ENCODE results near the gene OR6C1.
"Not testable (repeated sequence)": the region's sequence is repeated elsewhere in the genome, so short reads cannot be mapped to it uniquely, and the experiment has no call there.

Gene OR6C1

DNA sequence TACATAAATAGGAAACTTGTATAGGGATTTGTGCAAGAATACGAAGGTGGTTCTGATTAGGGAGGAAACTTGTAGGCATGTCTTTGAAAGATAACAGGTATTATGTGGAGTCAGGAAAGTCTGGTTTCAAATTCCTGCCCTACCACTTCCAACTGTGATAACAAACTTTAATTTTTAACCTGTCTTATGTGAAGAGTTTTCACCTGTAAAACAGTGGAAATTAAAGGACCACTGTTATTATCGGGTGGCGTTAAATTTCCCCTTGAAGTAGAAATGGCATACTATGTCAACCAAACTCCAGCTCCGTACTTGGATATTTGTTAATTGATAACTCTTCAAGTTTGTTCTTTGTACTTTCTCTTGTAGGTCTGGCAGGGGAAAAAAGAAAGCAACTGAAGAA lies 6.1 kb downstream of the OR6C1 start:
- Histone ChIP-seq H3K4me2 (ENCODE audit: low read length) (no peak overlapping the region), H3K27ac (ENCODE audit: low read length) (no peak overlapping the region), H3K9ac (ENCODE audit: low read length) (no peak overlapping the region), H3K79me2 (ENCODE audit: low read length) (no peaks in the 10 kb centered on the region), H3K36me3 (replicated peaks; ENCODE audit: low read depth, low read length) (no peaks in the 10 kb centered on the region), H3K4me3 (ENCODE audit: low read length) (no peak overlapping the region), H3K9me3 (ENCODE audit: insufficient read depth, low read length) (no peaks in the 10 kb centered on the region), H4K20me1 (ENCODE audit: insufficient read depth, low read length) (no peaks in the 10 kb centered on the region), H3K27me3 (ENCODE audit: low read depth, low read length) (no peaks in the 10 kb centered on the region), H3K4me1 (ENCODE audit: low read length) (no peaks in the 10 kb centered on the region), H2AFZ (ENCODE audit: low read depth, low read length) (no peak overlapping the region)
- no peak for TF ChIP-seq EZH2phosphoT487 (IDR thresholded peaks at IDR 0.05; ENCODE audit: low read depth)
- TF ChIP-seq, protein P1, sequence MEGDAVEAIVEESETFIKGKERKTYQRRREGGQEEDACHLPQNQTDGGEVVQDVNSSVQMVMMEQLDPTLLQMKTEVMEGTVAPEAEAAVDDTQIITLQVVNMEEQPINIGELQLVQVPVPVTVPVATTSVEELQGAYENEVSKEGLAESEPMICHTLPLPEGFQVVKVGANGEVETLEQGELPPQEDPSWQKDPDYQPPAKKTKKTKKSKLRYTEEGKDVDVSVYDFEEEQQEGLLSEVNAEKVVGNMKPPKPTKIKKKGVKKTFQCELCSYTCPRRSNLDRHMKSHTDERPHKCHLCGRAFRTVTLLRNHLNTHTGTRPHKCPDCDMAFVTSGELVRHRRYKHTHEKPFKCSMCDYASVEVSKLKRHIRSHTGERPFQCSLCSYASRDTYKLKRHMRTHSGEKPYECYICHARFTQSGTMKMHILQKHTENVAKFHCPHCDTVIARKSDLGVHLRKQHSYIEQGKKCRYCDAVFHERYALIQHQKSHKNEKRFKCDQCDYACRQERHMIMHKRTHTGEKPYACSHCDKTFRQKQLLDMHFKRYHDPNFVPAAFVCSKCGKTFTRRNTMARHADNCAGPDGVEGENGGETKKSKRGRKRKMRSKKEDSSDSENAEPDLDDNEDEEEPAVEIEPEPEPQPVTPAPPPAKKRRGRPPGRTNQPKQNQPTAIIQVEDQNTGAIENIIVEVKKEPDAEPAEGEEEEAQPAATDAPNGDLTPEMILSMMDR (IDR thresholded peaks at IDR 0.05; ENCODE audit: low read depth, low read length): no peak

GRCh38 chr12:55325801-55326200 lies 11.7 kb downstream of the OR6C1 start:
- H3K4me1 ChIP-seq (ENCODE audit: low read length): not testable (repeated sequence)

GRCh38 chr12:55330446-55330845 lies 16.3 kb downstream of the OR6C1 start, which contains the start of gene OR6C3:
TSS of gene OR6C3 (plus strand) at chr12:55330746. CDS start at chr12:55331701, 955 bp downstream.
- H3K4me2 ChIP-seq (ENCODE audit: low read length): no peak within 1 kb of the TSS
- TF ChIP-seq, protein P1 (IDR thresholded peaks at IDR 0.05; ENCODE audit: low read depth, low read length): no peak

More at GRCh38 chr12:55325801-55326200, 11.7 kb downstream of the OR6C1 start:
- H3K9me3 ChIP-seq (ENCODE audit: insufficient read depth, low read length); H3K27me3 ChIP-seq (ENCODE audit: low read depth, low read length); H3K4me2 ChIP-seq (ENCODE audit: low read length); H2AFZ ChIP-seq (ENCODE audit: low read depth, low read length); H3K9ac ChIP-seq (ENCODE audit: low read length); H3K79me2 ChIP-seq (ENCODE audit: low read length); H3K27ac ChIP-seq (ENCODE audit: low read length); H3K4me3 ChIP-seq (ENCODE audit: low read length); H3K36me3 ChIP-seq (replicated peaks; ENCODE audit: low read depth, low read length); H4K20me1 ChIP-seq (ENCODE audit: insufficient read depth, low read length): not testable (repeated sequence)

DNA sequence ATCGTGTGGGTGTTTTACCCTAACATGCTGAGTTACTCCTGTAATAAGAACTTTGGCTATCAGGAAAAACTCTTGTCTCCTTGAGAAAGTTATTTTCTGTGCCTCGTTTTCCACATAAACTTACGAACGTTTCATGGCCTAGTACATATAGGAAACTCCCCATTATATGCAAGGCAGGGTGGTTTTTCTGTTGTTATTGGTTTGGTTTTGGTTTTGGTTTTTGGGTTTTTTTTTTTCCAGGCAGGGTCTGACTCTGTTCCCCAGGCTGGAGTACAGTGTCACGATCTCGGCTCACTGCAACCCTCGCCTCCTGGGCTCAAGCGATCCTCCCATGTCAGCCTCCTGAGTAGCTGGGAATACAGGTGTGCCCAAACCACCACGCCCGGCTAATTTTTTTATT lies 21.9 kb downstream of the OR6C1 start:
- H3K9me3 ChIP-seq (ENCODE audit: insufficient read depth, low read length): no peaks in the 10 kb centered on the region
- H3K27ac ChIP-seq (ENCODE audit: low read length): no peak overlapping the region
- no peak overlapping the region for H3K4me3 ChIP-seq (ENCODE audit: low read length)
- H3K4me1 ChIP-seq (ENCODE audit: low read length): no peaks in the 10 kb centered on the region
- H3K79me2 ChIP-seq (ENCODE audit: low read length): no peaks in the 10 kb centered on the region
- no peaks in the 10 kb centered on the region for H3K27me3 ChIP-seq (ENCODE audit: low read depth, low read length)
- TF ChIP-seq, protein P1 (IDR thresholded peaks at IDR 0.05; ENCODE audit: low read depth, low read length): no peak
- no peak for TF ChIP-seq EZH2phosphoT487 (IDR thresholded peaks at IDR 0.05; ENCODE audit: low read depth)
- no peaks in the 10 kb centered on the region for H4K20me1 ChIP-seq (ENCODE audit: insufficient read depth, low read length)
- no peak overlapping the region for H3K4me2 ChIP-seq (ENCODE audit: low read length)
- H3K9ac ChIP-seq (ENCODE audit: low read length): no peak overlapping the region
- H2AFZ ChIP-seq (ENCODE audit: low read depth, low read length): no peak overlapping the region
- no peaks in the 10 kb centered on the region for H3K36me3 ChIP-seq (replicated peaks; ENCODE audit: low read depth, low read length)

More at GRCh38 chr12:55330446-55330845, 16.3 kb downstream of the OR6C1 start, which contains the start of gene OR6C3:
- Histone ChIP-seq H3K79me2 (ENCODE audit: low read length) (no peaks in the 10 kb centered on the region), H3K27me3 (ENCODE audit: low read depth, low read length) (no peaks in the 10 kb centered on the region), H3K9me3 (ENCODE audit: insufficient read depth, low read length) (no peaks in the 10 kb centered on the region), H3K4me3 (ENCODE audit: low read length) (no peak within 1 kb of the TSS), H3K27ac (ENCODE audit: low read length) (no peak within 1 kb of the TSS), H4K20me1 (ENCODE audit: insufficient read depth, low read length) (no peaks in the 10 kb centered on the region), H3K9ac (ENCODE audit: low read length) (no peak within 1 kb of the TSS), H2AFZ (ENCODE audit: low read depth, low read length) (no peak within 1 kb of the TSS), H3K36me3 (replicated peaks; ENCODE audit: low read depth, low read length) (no peaks in the 10 kb centered on the region), H3K4me1 (ENCODE audit: low read length) (no peaks in the 10 kb centered on the region)

DNA sequence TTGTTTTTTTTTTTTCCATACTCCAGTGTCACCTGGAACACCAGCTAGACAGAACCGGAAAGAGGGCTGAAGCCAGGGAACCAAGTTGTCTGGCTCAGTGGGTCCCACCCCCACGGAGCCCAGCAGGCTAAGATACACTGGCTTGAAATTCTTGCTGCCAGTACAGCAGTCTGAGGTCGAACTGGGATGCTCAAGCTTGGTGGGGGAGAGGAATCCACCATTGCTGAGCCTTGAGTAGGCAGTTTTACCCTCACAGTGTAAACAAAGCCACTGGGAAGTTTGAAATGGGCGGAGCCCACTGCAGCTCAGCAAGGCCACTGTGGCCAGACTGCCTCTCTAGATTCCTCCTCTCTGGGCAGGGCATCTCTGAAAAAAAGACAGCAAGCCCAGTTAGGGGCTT lies 41.2 kb downstream of the OR6C1 start:
- not testable (repeated sequence) for H3K9me3 ChIP-seq (ENCODE audit: insufficient read depth, low read length); H3K27me3 ChIP-seq (ENCODE audit: low read depth, low read length); H3K4me1 ChIP-seq (ENCODE audit: low read length); H3K79me2 ChIP-seq (ENCODE audit: low read length); H3K4me2 ChIP-seq (ENCODE audit: low read length); H2AFZ ChIP-seq (ENCODE audit: low read depth, low read length); H3K27ac ChIP-seq (ENCODE audit: low read length); H3K9ac ChIP-seq (ENCODE audit: low read length); H3K36me3 ChIP-seq (replicated peaks; ENCODE audit: low read depth, low read length); H4K20me1 ChIP-seq (ENCODE audit: insufficient read depth, low read length); H3K4me3 ChIP-seq (ENCODE audit: low read length)
